GM21576 (cell line): ENCODE measurements around the gene SLC22A4.

Experiments
- ATAC-seq: cut with Tn5 transposase; IDR thresholded peaks from one replicate; pipeline ENCODE4 v1.9.1; 2021; ENCODE audit warnings: mild to moderate bottlenecking, moderate library complexity; ENCODE audit not compliant: unreplicated experiment

Gene SLC22A4

DNA sequence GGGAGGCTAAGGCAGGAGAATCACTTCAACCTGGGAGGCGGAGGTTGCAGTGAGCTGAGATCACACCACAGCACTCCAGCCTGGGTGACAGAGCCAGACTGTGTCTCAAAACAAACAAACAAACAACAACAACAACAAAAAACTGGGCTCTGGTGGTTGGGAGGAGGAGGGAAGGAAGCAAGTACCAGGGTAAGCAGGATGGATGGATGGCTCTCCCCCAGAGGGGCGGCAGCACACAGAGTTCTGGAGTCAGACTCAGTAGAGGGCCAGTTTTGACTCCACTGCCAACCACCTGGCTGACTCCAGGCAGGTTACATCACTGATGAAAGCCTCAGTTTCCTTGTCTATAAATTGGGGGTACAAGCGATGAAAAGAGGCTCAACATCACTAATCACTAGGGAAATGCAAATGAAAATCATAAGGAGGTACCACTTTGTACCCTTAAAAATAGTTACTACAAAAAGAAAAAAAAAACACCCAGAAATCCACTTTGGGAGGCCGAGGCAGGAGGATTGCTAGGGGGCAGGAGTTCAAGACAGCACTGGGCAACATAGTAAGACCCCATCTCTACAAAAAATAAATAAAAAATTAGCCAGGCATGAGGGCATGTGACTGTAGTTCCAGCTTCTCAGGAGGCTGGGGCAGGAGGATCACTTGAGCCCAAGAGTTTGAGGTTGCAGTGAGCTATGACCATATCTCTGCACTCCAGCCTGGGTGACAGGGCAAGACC lies 3.2 kb downstream of the SLC22A4 start:
- ATAC-seq = no peak

GRCh38 chr5:132298298-132299212 lies 4.4 kb downstream of the SLC22A4 start:
- ATAC-seq = no peak

DNA sequence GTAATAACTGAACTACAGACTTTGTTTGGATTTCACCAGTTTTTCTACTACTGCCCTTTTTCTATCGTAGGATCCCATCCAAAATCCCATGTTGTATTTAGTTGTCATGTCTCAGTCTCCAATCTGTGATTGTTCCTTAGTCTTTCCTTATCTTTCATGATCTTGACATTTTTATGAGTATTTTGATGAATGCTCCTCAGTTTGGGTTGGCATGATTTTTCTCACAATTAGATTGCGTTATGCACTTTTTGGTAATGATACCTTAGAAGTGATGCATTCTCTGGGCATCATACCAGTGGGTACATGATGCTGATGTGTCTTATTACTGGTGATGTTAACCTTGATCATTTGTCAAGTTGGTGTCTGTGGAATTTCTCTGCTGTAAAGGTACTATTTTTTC lies 5.7 kb downstream of the SLC22A4 start:
- no peak for ATAC-seq

GRCh38 chr5:132300577-132301343 lies 6.6 kb downstream of the SLC22A4 start:
- no peak for ATAC-seq

DNA sequence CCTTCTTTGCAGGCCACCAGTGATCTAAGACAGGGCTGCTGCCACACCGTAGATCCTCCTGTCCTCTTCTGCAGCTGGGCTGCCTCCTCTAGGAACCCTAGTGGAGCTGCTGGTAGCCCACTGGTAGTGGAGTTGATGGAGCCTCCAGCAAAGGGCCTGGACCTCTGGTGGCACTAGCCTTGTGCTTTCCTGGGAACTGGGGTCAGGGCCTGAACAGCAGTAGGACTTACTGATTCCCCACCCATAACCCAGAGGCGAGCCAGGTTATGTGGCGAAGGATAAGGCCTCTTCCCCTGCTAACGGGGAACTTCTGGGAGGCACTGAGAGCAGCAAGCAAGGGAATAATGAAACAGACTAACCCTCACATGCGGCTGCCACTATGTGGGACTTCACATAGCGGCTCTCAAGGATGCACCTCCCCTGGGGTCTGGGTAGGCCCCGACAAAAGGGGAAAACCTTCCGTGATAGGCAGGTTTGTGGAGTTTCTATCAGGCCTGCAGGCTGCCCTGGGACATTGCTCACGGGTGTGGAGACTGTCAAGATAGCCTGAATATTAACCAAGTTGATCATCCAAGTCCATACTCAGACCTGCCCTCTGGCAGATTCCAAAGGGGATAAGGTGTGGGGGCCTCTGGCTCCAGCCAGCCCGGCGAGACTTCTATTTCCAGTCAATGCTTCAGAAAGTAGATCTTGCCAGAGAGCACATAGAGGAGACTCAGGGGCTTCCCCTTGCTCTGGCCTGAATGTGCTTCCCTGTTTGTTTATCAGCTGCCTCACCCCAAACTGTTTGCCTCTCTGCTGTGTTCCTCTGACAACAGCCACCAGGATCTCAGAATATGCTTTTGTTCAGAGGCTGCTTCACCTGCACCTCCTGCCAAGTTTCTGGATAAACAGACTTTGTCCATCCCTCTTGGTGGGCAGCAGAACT lies 7.4 kb downstream of the SLC22A4 start:
- ATAC-seq = no peak

- no peak for ATAC-seq
Observed at GRCh38 chr5:132302413-132302812, 8.2 kb downstream of the SLC22A4 start.

DNA sequence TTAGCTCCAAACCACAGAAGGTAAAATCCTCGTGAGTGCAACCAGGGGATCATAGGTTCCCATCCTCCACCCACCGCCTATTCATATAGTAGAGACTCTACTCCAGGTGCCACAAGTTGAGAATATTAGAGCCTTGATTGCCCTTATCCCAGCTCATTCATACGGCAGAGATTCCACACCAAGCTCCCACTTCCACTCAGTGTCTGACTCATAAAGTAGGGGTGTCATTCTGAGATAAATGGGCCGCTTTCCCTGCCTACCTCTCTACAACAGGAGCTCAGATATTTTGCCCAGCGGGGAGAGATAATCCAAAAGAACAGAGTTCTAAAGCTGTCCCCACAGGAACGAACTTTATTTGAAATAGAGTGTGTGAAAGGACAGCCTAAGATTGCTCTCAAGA lies 9.4 kb downstream of the SLC22A4 start:
- ATAC-seq = no peak

DNA sequence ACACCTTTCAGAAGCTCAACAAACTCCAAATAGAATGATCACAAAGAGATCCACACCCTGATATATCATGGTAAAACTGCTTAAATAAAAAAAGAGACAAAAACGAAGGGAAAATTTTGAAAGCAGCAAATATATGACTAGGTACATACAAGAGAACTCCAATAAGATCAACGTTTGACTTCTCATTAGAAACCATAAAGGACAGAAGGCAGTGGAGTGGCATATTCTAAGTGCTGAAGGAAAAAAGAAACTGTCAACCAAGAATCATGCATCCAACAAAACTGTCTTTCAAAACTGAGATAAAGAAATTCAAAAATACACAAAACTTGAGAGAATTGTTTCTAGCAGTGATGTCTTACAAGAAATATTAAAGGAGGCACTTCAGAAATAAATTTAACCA lies 11.2 kb downstream of the SLC22A4 start:
- no peak for ATAC-seq

GRCh38 chr5:132308701-132309100 lies 14.5 kb downstream of the SLC22A4 start:
- ATAC-seq = no peak

GRCh38 chr5:132309679-132310078 lies 15.5 kb downstream of the SLC22A4 start:
- ATAC-seq = no peak

DNA sequence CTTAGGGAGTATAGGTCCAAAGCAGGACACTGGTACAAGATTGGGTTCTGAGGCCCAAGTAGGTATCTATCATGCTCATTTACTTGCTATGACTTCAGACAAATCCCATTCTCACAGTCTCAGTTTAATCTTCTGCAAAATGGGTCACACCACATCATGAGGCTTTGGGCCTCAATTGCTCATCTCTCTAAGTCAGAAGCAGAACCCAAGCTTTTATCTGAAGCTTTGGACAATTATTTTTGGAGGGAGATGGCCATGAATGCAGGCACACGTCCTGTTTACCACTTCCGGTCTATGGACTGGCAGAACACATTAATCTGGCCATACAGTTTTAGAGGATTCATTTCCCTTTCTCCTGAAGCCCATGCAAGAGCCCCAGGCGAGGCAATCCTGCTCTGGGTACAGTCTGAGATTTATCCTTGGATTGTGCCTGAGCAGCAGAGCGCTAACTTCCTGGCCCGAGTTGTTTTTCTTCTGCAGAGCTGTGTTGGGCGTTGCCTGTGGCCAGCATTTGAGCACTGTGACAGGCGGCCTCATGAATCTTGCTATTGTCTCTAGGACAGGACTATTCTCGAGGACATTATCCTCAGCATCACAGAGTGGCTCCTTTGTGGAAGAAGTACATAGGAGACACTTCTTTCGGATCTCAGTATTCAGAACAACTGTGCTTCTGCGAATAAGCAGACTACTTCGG lies 16.1 kb downstream of the SLC22A4 start:
- ATAC-seq = no peak

DNA sequence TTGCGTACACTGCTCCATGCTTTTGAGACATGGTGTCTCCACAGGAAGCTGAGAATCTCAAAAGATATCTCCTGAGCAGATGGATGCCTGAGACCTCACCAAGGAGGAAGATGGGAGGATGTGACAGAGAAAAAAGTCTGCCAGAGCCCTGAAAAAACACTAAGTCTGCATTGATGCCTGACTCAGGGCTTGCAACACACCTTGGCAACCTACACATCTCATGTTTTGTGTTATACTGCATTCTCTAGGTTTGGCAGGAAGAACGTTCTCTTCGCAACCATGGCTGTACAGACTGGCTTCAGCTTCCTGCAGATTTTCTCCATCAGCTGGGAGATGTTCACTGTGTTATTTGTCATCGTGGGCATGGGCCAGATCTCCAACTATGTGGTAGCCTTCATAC lies 19.2 kb downstream of the SLC22A4 start:
- ATAC-seq = no peak

GRCh38 chr5:132313961-132314432 lies 19.8 kb downstream of the SLC22A4 start:
- no peak for ATAC-seq

GRCh38 chr5:132315529-132316067 lies 21.4 kb downstream of the SLC22A4 start:
- ATAC-seq = no peak

DNA sequence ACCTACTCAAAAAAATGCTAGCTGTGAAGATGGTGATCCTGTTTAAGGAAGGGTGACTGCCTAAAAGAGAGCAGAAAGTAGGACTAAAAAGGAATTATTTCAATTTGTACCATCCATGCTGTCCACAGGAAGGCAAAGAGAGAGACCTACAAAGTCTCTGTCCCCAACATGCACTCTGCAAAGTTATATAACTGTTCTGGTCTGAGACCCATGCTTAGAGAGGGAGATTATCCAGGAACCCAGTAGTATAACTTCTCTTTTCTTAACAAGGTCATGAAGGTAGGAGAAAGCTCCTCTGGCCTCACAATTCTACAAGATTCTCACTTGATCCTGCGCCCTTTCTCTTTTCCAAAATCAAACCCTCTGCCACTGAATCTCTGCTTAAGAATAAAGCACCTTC lies 25.8 kb downstream of the SLC22A4 start:
- ATAC-seq = no peak

DNA sequence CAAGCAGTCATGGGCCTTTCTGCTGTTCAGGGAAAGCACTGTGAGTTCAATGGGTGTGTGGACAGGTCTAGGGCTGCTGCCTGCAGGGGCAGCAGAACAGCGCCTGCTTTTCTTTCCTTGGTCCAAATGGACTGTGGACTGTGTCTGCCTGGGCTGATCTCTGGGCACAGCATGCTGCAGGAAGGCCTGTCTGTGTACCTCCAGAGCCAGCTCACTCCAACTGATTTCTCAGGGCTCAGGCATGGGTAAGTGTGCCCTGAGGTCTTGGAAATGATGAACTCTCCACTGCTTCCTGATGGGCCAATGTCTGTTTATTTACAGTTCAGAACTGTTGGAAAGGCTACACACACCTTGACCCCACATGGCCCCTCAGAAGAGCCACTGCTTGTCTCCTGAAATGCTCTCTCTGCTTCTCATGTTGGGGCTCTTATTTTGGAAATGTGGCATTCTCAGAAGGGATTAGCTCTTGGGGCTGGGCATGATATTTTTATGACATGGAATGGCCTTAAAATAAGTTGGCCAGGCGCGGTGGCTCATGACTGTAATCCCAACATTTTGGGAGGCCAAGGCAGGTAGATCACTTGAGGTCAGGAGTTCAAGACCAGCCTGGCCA lies 27.0 kb downstream of the SLC22A4 start:
- ATAC-seq = no peak

DNA sequence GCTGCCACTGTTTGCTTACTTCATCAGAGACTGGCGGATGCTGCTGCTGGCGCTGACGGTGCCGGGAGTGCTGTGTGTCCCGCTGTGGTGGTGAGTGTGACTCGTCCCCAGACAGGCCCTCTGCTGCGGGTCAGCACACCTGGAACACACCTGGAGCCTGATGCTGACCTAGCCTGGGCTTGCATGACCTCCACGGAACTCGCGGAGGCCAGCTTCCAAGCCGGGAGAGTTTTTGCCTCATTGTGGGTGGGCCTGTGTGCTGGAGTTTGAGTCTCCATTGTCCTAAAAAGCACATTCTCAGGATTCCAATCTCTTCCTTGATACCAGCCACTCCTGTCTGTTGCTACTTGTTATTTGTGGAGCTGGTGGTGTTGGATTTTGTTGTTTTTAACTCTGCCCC lies 28.1 kb downstream of the SLC22A4 start:
- ATAC-seq = no peak

GRCh38 chr5:132323202-132323601 lies 29.0 kb downstream of the SLC22A4 start:
- no peak for ATAC-seq

- ATAC-seq = no peak
Observed at GRCh38 chr5:132325691-132326090, 31.5 kb downstream of the SLC22A4 start.
